ENCODE results near the gene PRUNE2.

DNA sequence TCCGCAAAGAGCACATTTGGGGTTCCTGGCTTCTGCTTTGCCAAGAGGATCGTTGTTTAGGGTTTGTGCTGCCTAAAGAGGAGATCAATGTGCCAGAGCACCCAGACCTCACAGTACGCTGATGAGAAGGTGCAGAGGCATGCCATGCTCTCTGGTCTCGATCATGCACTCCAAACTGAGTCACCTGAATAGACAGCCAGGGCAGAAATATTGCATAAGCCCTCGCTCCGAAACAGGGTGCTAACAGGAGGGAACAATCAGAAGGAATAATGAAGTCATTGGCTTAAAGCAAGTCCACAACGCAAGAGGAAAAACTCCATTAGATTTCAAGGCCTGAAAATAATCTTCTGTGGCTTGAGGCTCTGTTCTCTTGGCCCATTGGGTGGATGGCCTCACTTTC lies 322.7 kb downstream of the PRUNE2 start:
- TF ChIP-seq CTCF (IDR thresholded peaks at IDR 0.05), result no peak
- no peak for TF ChIP-seq EP300 (IDR thresholded peaks at IDR 0.05; ENCODE audit: low read depth)
- TF ChIP-seq POLR2A (IDR thresholded peaks at IDR 0.05), result no peak
- no peak for TF ChIP-seq POLR2AphosphoS5 (IDR thresholded peaks at IDR 0.05)

Measured in transverse colon (tissue), 4 donors.